Spleen (tissue), 7 donors: Measurements from ENCODE around the gene OR2B2.

Source experiments
- CTCF ChIP-seq, 11 experiments: fragments of 200-600 bp in 7 of 11; fragments of 450-650 bp in 4 of 11; sonication (generic) in 4 of 11; IDR thresholded peaks in 8 of 11; conservative IDR thresholded peaks in 3 of 11; 1 replicate in 7 of 11; 2 replicates in 4 of 11; pipeline versions ENCODE4 v1.4.0 to v1.8.0; 2016 to 2021; ENCODE audit warnings: antibody characterized with exemption in 11 of 11, inconsistent platforms in 4 of 11, mild to moderate bottlenecking in 1 of 11
- POLR2A ChIP-seq, 3 donors: fragments of 450-650 bp; IDR thresholded peaks; one replicate each; pipeline ENCODE4 v1.5.1; 2017; ENCODE audit warnings: antibody characterized with exemption in 3 of 3, mild to moderate bottlenecking in 1 of 3
- POLR2AphosphoS5 ChIP-seq, 3 donors: sonication (generic); formaldehyde crosslinking; IDR thresholded peaks; one replicate each; pipeline ENCODE4 v1.5.1; 2017; ENCODE audit warnings: antibody characterized with exemption in 3 of 3
- donor health status: DM: no; HTN: no; CAD: no; lungs with moderate emphysema.
- donor health status: DM: no; HTN: no; CAD: no.
- donor health status: DM: no; HTN: no; CAD: no.

DNA sequence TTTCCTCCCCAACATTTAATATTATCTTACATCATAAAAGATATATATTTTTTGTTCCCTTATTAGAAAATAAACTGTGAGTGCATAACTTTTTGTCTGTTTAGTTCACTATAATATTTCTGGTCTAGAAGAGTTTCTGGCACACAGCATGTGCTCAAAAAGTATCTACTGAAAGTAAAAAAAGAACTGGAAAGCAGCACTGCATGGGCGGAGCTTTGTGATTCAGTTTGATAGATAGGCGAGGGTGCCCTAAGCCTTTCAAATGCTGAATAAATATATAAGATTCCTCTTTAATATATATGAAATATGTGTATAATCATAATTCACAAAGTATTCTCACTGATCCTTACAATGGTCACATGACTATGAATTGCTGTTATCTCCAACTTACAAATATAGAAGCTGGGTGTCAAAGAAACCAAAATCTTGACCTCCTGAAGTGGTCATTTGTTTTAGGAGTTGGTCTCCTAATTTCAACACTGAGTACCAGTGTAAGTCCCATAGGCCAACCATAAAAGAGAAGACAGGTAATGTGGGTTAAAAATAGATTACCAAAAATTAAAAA is 50.8 kb downstream of the OR2B2 start:
- no peak for TF ChIP-seq CTCF (IDR thresholded peaks at IDR 0.05 in 8 of 11, conservative IDR thresholded peaks at IDR 0.05 in 3 of 11)
- no peak for TF ChIP-seq POLR2AphosphoS5 (IDR thresholded peaks at IDR 0.05)
- TF ChIP-seq POLR2A (IDR thresholded peaks at IDR 0.05) = no peak
